Ishikawa (cell line): ENCODE measurements around the gene PIH1D1.

ENCODE experiments used
- CEBPB ChIP-seq: IDR thresholded peaks from 2 replicates; pipeline ENCODE4 v1.6.1; 2012
- CREB1 ChIP-seq: IDR thresholded peaks from 2 replicates; pipeline ENCODE4 v1.6.1; 2012; ENCODE audit warnings: low read depth
- EGR1 ChIP-seq: IDR thresholded peaks from 2 replicates; pipeline ENCODE4 v1.6.1; 2012
- EP300 ChIP-seq: IDR thresholded peaks from 2 replicates; pipeline ENCODE4 v1.6.1; 2012; ENCODE audit warnings: borderline replicate concordance
- FOXM1 ChIP-seq: IDR thresholded peaks from 2 replicates; pipeline ENCODE4 v1.6.1; 2012; ENCODE audit warnings: low read depth, borderline replicate concordance
- MAX ChIP-seq: IDR thresholded peaks from 2 replicates; pipeline ENCODE4 v1.6.1; 2012
- NFIC ChIP-seq: IDR thresholded peaks from 2 replicates; pipeline ENCODE4 v1.6.1; 2012
- RAD21 ChIP-seq: IDR thresholded peaks from 2 replicates; pipeline ENCODE4 v1.6.1; 2012; ENCODE audit warnings: low read depth
- REST ChIP-seq: IDR thresholded peaks from 2 replicates; pipeline ENCODE4 v1.6.1; 2012; ENCODE audit warnings: low read depth, mild to moderate bottlenecking
- TAF1 ChIP-seq: IDR thresholded peaks from 2 replicates; pipeline ENCODE4 v1.6.1; 2012; ENCODE audit warnings: low read depth, mild to moderate bottlenecking
- TCF12 ChIP-seq: IDR thresholded peaks from 2 replicates; pipeline ENCODE4 v1.6.1; 2012; ENCODE audit warnings: low read depth
- TEAD4 ChIP-seq: IDR thresholded peaks from 2 replicates; pipeline ENCODE4 v1.6.1; 2012
- USF1 ChIP-seq: IDR thresholded peaks from 2 replicates; pipeline ENCODE4 v1.6.1; 2012
- YY1 ChIP-seq: IDR thresholded peaks from 2 replicates; pipeline ENCODE4 v1.6.1; 2012; ENCODE audit warnings: low read depth
- ZBTB7A ChIP-seq: IDR thresholded peaks from 2 replicates; pipeline ENCODE4 v1.6.1; 2012; ENCODE audit warnings: low read depth

Gene PIH1D1

GRCh38 chr19:49400029-49400428, 51.6 kb downstream of the PIH1D1 start:
- TF ChIP-seq CEBPB (peak; percentile 51; the same call in 1 of the 2 replicates), CREB1 (no peak), USF1 (no peak), RAD21 (no peak), TCF12 (no peak), FOXM1 (no peak), MAX (no peak), NFIC (no peak), EP300 (no peak), TAF1 (no peak), REST (no peak), TEAD4 (0 out of 2 replicates have a peak, but pooled peaks have one; percentile 26), YY1 (no peak)

GRCh38 chr19:49398931-49399330, 52.7 kb downstream of the PIH1D1 start:
- TF ChIP-seq FOXM1: no peak
- TF ChIP-seq CEBPB: no peak
- TF ChIP-seq CREB1: no peak
- no peak for TF ChIP-seq ZBTB7A

GRCh38 chr19:49398001-49398615, 53.5 kb downstream of the PIH1D1 start:
- TF ChIP-seq YY1 (no peak), CREB1 (no peak), NFIC (no peak)

- TF ChIP-seq RAD21: no peak
- TF ChIP-seq EGR1: no peak
- TF ChIP-seq CEBPB: no peak
- TF ChIP-seq YY1: no peak
- no peak for TF ChIP-seq USF1
- no peak for TF ChIP-seq REST
- TF ChIP-seq MAX: no peak
- TF ChIP-seq ZBTB7A: no peak
- TF ChIP-seq NFIC: no peak
- no peak for TF ChIP-seq TCF12
- TF ChIP-seq FOXM1: no peak
- no peak for TF ChIP-seq TAF1
- no peak for TF ChIP-seq TEAD4
- TF ChIP-seq CREB1: no peak
Observed at GRCh38 chr19:49396738-49397505, 54.7 kb downstream of the PIH1D1 start.
